ENCODE data around the gene PAIP1. TPM values are rescaled to one million over a fixed set of nuclear protein-coding genes. Genes with fewer than 3 reads are reported as not detected.
"Not testable (repeated sequence)": the region's sequence is repeated elsewhere in the genome, so short reads cannot be mapped to it uniquely, and the experiment has no call there.

PAIP1 gene
- polyA plus RNA-seq, 3 donors, result 124 to 152 (median 134) TPM

GRCh38 chr5:43543434-43543833 is 13.4 kb downstream of the PAIP1 start:
- DNase-seq, result no peak

GRCh38 chr5:43540746-43541145 is 16.1 kb downstream of the PAIP1 start:
- no peak for DNase-seq

- no peak for DNase-seq
Measured at GRCh38 chr5:43536972-43537371, 19.9 kb downstream of the PAIP1 start.

- DNase-seq, result no peak
Measured at GRCh38 chr5:43533646-43534045, 23.2 kb downstream of the PAIP1 start.

GRCh38 chr5:43530648-43531047 is 26.2 kb downstream of the PAIP1 start:
- DNase-seq, result no peak

- DNase-seq, result no peak
Measured at GRCh38 chr5:43523662-43524072, 33.2 kb downstream of the PAIP1 start.

- no peak for DNase-seq
Measured at GRCh38 chr5:43520615-43521014, 36.3 kb downstream of the PAIP1 start.

GRCh38 chr5:43515678-43516048 is 41.2 kb downstream of the PAIP1 start:
- DNase-seq, result no peak

- DNase-seq, result peak; percentile 96
Measured at GRCh38 chr5:43514816-43515677, 41.8 kb downstream of the PAIP1 start, which contains the start of gene C5orf34. Gene C5orf34, minus strand, starts transcription at chr5:43515148. Its CDS starts 5,809 bp downstream, at chr5:43509339.

GRCh38 chr5:43514471-43514815 is 42.4 kb downstream of the PAIP1 start:
- DNase-seq, result peak; percentile 17

GRCh38 chr5:43514025-43514424 is 42.9 kb downstream of the PAIP1 start:
- no peak for DNase-seq

GRCh38 chr5:43511062-43511461 is 45.8 kb downstream of the PAIP1 start:
- not testable (repeated sequence) for DNase-seq

GRCh38 chr5:43498581-43498980 is 58.3 kb downstream of the PAIP1 start:
- DNase-seq, result no peak

- no peak for DNase-seq
Measured at GRCh38 chr5:43497311-43498104, 59.4 kb downstream of the PAIP1 start.

- no peak for DNase-seq
Measured at GRCh38 chr5:43491326-43491725, 65.6 kb downstream of the PAIP1 start.

GRCh38 chr5:43486353-43486752 is 70.5 kb downstream of the PAIP1 start:
- no peak for DNase-seq

- DNase-seq, result no peak
Measured at GRCh38 chr5:43485406-43485805, 71.5 kb downstream of the PAIP1 start.

GRCh38 chr5:43484106-43484849 is 72.6 kb downstream of the PAIP1 start:
- peak; percentile 91 for DNase-seq

- peak; percentile 94 for DNase-seq
Measured at GRCh38 chr5:43483298-43484105, 73.4 kb downstream of the PAIP1 start, which contains the start of gene TMEM267. Gene TMEM267, minus strand, starts transcription at chr5:43483865. Its CDS starts 29,896 bp downstream, at chr5:43453969.

GRCh38 chr5:43482490-43483297 is 74.2 kb downstream of the PAIP1 start:
- DNase-seq, result no peak

Data from renal pelvis (tissue), 4 donors.